Forelimb muscle (tissue), 1 donor: Measurements from ENCODE around the gene PTPRC. TPM values are rescaled to one million over a fixed set of nuclear protein-coding genes. Genes with fewer than 3 reads are reported as not detected.
"Not testable (repeated sequence)": the region's sequence is repeated elsewhere in the genome, so short reads cannot be mapped to it uniquely, and the experiment has no call there.

Experiments used
- DNase-seq: peaks from one replicate; pipeline ENCODE4 v3.0.0-alpha.2; 2013; ENCODE audit warnings: low read depth
- polyA plus RNA-seq: library from polyadenylated mRNA; unstranded; fragments of 120-200 nt; gene quantifications from one replicate; pipeline ENCODE4 v1.2.1, GENCODE V29; 2013; ENCODE audit not compliant: insufficient read length

The PTPRC gene
- 5.0 TPM for polyA plus RNA-seq

GRCh38 chr1:198638894-198639635 is at the start of gene PTPRC:
TSS of gene PTPRC (plus strand) at chr1:198639040. CDS start at chr1:198639269, 229 bp downstream.
- no peak for DNase-seq

GRCh38 chr1:198590454-198590853 is 48.4 kb upstream of the PTPRC start:
- DNase-seq, result no peak

GRCh38 chr1:198595765-198596164 is 43.1 kb upstream of the PTPRC start:
- DNase-seq, result no peak

GRCh38 chr1:198597690-198598430 is 41.0 kb upstream of the PTPRC start:
- no peak for DNase-seq

- no peak for DNase-seq
Measured at GRCh38 chr1:198598796-198599321, 40.0 kb upstream of the PTPRC start.

GRCh38 chr1:198599749-198600148 is 39.1 kb upstream of the PTPRC start:
- no peak for DNase-seq

- DNase-seq, result no peak
Measured at GRCh38 chr1:198600906-198601305, 37.9 kb upstream of the PTPRC start.

- DNase-seq, result not testable (repeated sequence)
Measured at GRCh38 chr1:198601310-198601709, 37.5 kb upstream of the PTPRC start.

GRCh38 chr1:198601936-198602889 is 36.6 kb upstream of the PTPRC start:
- DNase-seq, result no peak

- no peak for DNase-seq
Measured at GRCh38 chr1:198604975-198605374, 33.9 kb upstream of the PTPRC start.

GRCh38 chr1:198605406-198605805 is 33.4 kb upstream of the PTPRC start:
- DNase-seq, result no peak

- no peak for DNase-seq
Measured at GRCh38 chr1:198606020-198606438, 32.8 kb upstream of the PTPRC start.

GRCh38 chr1:198607714-198608113 is 31.1 kb upstream of the PTPRC start:
- no peak for DNase-seq

- no peak for DNase-seq
Measured at GRCh38 chr1:198610362-198610761, 28.5 kb upstream of the PTPRC start.

- DNase-seq, result no peak
Measured at GRCh38 chr1:198611219-198611618, 27.6 kb upstream of the PTPRC start.

- DNase-seq, result no peak
Measured at GRCh38 chr1:198612471-198613260, 26.2 kb upstream of the PTPRC start.

GRCh38 chr1:198617406-198617805 is 21.4 kb upstream of the PTPRC start:
- DNase-seq, result no peak

- no peak for DNase-seq
Measured at GRCh38 chr1:198619375-198620140, 19.3 kb upstream of the PTPRC start.

- no peak for DNase-seq
Measured at GRCh38 chr1:198620218-198620617, 18.6 kb upstream of the PTPRC start.
